PC-9 (cell line): ENCODE measurements around the gene ANKRD62. TPM values are rescaled to one million over a fixed set of nuclear protein-coding genes. Genes with fewer than 3 reads are reported as not detected.

Experiments
- BruUV-seq: library from RNA; stranded (reverse); fragments of 400-500 nt; replicated peaks from 2 replicates; lab custom pipeline; 2021; lab: Mats Ljungman, UMichigan
- CTCF ChIA-PET: fragments of 300-600 bp; sonication (Branson Sonifier 250); formaldehyde crosslinking; loops from one replicate; lab custom pipeline; 2022; ENCODE audit warnings: antibody characterized with exemption; lab: Charles Lee
- POLR2A ChIA-PET: fragments of 300-600 bp; sonication (Branson Sonifier 250); formaldehyde crosslinking; loops from one replicate; lab custom pipeline; 2022; ENCODE audit warnings: antibody characterized with exemption; ENCODE audit not compliant: unreplicated experiment; lab: Charles Lee
- DNase-seq, 2 experiments: peaks; one replicate each; pipeline versions ENCODE4 v3.0.0 to v3.0.0-alpha.2; 2015 to 2022; ENCODE audit warnings: mixed read lengths in 1 of 2
- H2AFZ ChIP-seq: fragments of 200-600 bp; sonication (generic); 2 replicates; pipeline ENCODE4 v1.8.1; 2017; ENCODE audit warnings: antibody characterized with exemption
- H3F3A ChIP-seq: fragments of 200-600 bp; sonication (generic); 2 replicates; pipeline ENCODE4 v1.8.1; 2017; ENCODE audit warnings: antibody characterized with exemption, mild to moderate bottlenecking, low read depth; ENCODE audit not compliant: insufficient read depth
- H3K27ac ChIP-seq: fragments of 200-600 bp; sonication (generic); 2 replicates; pipeline ENCODE4 v1.6.1; 2016; ENCODE audit warnings: mixed run types
- H3K27me3 ChIP-seq: fragments of 200-600 bp; sonication (generic); 2 replicates; pipeline ENCODE4 v1.6.1; 2016; ENCODE audit warnings: low read depth, mixed run types; ENCODE audit not compliant: insufficient read depth
- H3K36me3 ChIP-seq: fragments of 200-600 bp; sonication (generic); 2 replicates; pipeline ENCODE4 v1.6.1; 2016; ENCODE audit warnings: low read depth, mixed run types
- H3K4me1 ChIP-seq: fragments of 200-600 bp; sonication (generic); replicated peaks from 2 replicates; pipeline ENCODE4 v1.6.1; 2016; ENCODE audit warnings: mixed run types; ENCODE audit not compliant: insufficient read depth
- H3K4me2 ChIP-seq: fragments of 200-600 bp; sonication (generic); 2 replicates; pipeline ENCODE4 v1.6.1; 2017; ENCODE audit warnings: mixed run types
- H3K4me3 ChIP-seq: fragments of 200-600 bp; sonication (generic); 2 replicates; pipeline ENCODE4 v1.6.1; 2016; ENCODE audit warnings: mixed run types
- H3K79me2 ChIP-seq: fragments of 200-600 bp; sonication (generic); 2 replicates; pipeline ENCODE4 v1.6.1; 2017; ENCODE audit warnings: low read depth, mixed run types
- H3K9me2 ChIP-seq: fragments of 200-600 bp; sonication (generic); 2 replicates; pipeline ENCODE4 v1.8.1; 2017; ENCODE audit warnings: mild to moderate bottlenecking; ENCODE audit not compliant: insufficient read depth
- H3K9me3 ChIP-seq: fragments of 200-600 bp; sonication (generic); 2 replicates; pipeline ENCODE4 v1.8.1; 2016; ENCODE audit warnings: low read depth; ENCODE audit not compliant: insufficient read depth
- H4K20me1 ChIP-seq: fragments of 200-600 bp; sonication (generic); 2 replicates; pipeline ENCODE4 v1.8.1; 2017; ENCODE audit not compliant: insufficient read depth
- CTCF ChIP-seq: fragments of 200-600 bp; sonication (generic); conservative IDR thresholded peaks from 2 replicates; pipeline ENCODE4 v1.6.1; 2017; ENCODE audit warnings: mixed run types, antibody characterized with exemption, mild to moderate bottlenecking, moderate library complexity
- EZH2 ChIP-seq: fragments of 200-600 bp; sonication (generic); IDR thresholded peaks from 2 replicates; pipeline ENCODE4 v1.8.0; 2017; ENCODE audit warnings: antibody characterized with exemption, low read depth
- intact Hi-C: fragments of 100-400 bp; cut with micrococcal nuclease; formaldehyde crosslinking; loops from one replicate; pipeline ENCODE4 v1.10.0; 2022; ENCODE audit not compliant: unreplicated experiment
- total RNA-seq: library from RNA; stranded (reverse); gene quantifications from 2 replicates; pipeline ENCODE4 v1.2.3, GENCODE V29; 2021

The ANKRD62 gene
- total RNA-seq, 1 experiment from 2014 or later = not detected

GRCh38 chr18:12101266-12101665 is 7.6 kb downstream of the ANKRD62 start:
- no peaks in the 10 kb centered on the region for H3K4me1 ChIP-seq
- no TSS peak for BruUV-seq
- no peaks in the 10 kb centered on the region for H3K9me2 ChIP-seq
- no peak overlapping the region for H3K4me2 ChIP-seq
- H4K20me1 ChIP-seq = no peaks in the 10 kb centered on the region
- H3K4me3 ChIP-seq = no peak overlapping the region
- H3K36me3 ChIP-seq = no peaks in the 10 kb centered on the region
- no peaks in the 10 kb centered on the region for H3K9me3 ChIP-seq
- intact Hi-C loops = no loop called here
- ChIA-PET CTCF (no interaction called here), POLR2A (no interaction called here)
- no peak overlapping the region for H3K27ac ChIP-seq
- TF ChIP-seq CTCF (no peak), EZH2 (no peak)
- no peaks in the 10 kb centered on the region for H3K27me3 ChIP-seq
- DNase-seq = no peak
- no peaks in the 10 kb centered on the region for H3F3A ChIP-seq
- no peaks in the 10 kb centered on the region for H3K79me2 ChIP-seq
- no peak overlapping the region for H2AFZ ChIP-seq

- Histone ChIP-seq H3K27me3 (no peaks in the 10 kb centered on the region), H3K36me3 (no peaks in the 10 kb centered on the region), H3K9me2 (no peaks in the 10 kb centered on the region), H3K4me2 (no peak overlapping the region), H3K27ac (no peak overlapping the region), H3K79me2 (no peaks in the 10 kb centered on the region), H3F3A (no peaks in the 10 kb centered on the region), H3K4me1 (no peaks in the 10 kb centered on the region), H2AFZ (no peak overlapping the region), H4K20me1 (no peaks in the 10 kb centered on the region), H3K9me3 (no peaks in the 10 kb centered on the region), H3K4me3 (no peak overlapping the region)
- TF ChIP-seq CTCF (no peak), EZH2 (no peak)
- BruUV-seq = no TSS peak
- intact Hi-C loops = no loop called here
- no peak for DNase-seq
- ChIA-PET POLR2A (no interaction called here), CTCF (no interaction called here)
These were observed 8.6 kb downstream of the ANKRD62 start for GRCh38 chr18:12102136-12102842.

- H4K20me1 ChIP-seq = no peaks in the 10 kb centered on the region
- TF ChIP-seq CTCF = no peak
- no peak for TF ChIP-seq EZH2
- H2AFZ ChIP-seq = no peak overlapping the region
- no peak overlapping the region for H3K4me2 ChIP-seq
- no peaks in the 10 kb centered on the region for H3K9me2 ChIP-seq
- no peak overlapping the region for H3K4me3 ChIP-seq
- H3K79me2 ChIP-seq = no peaks in the 10 kb centered on the region
- CTCF ChIA-PET = no interaction called here
- no peak for DNase-seq
- POLR2A ChIA-PET = no interaction called here
- no peaks in the 10 kb centered on the region for H3K36me3 ChIP-seq
- H3F3A ChIP-seq = no peaks in the 10 kb centered on the region
- H3K27me3 ChIP-seq = no peaks in the 10 kb centered on the region
- H3K9me3 ChIP-seq = no peaks in the 10 kb centered on the region
- BruUV-seq = no TSS peak
- H3K27ac ChIP-seq = no peak overlapping the region
- intact Hi-C loops = no loop called here
- H3K4me1 ChIP-seq = no peaks in the 10 kb centered on the region
These were observed 12.8 kb downstream of the ANKRD62 start for GRCh38 chr18:12106471-12106870.
